Activated T-cell treated with anti-CD3 and anti-CD28 coated beads, Interleukin-2, amount 50 U/mL, for 1 hour (primary cell): ENCODE measurements around the gene HMX1.
A peak's percentile ranks its signal among the peaks of the same experiment; 100 is the strongest.

Experiments
- DNase-seq: peaks from one replicate; pipeline ENCODE4 v3.0.0-alpha.2; 2020

HMX1 gene

DNA sequence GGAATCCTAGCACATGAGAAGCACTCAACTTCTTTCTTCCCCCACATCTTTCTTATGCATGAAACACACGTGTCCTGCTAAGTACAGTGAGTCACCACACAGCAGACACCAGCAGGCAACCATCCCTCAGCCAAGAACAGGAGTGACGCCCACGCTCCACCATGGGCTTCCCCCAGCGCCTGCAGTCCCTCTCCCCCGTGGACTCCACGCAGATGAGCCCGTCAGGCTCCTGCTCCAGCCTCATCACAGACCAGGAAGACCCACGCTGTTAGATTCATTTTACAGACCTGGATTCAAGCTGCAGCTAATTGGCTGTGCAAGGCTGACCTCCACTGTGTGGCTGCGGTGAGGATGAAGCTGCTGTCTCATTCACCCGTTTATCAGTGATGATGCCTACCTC is 16.7 kb downstream of the HMX1 start:
- no peak for DNase-seq

GRCh38 chr4:8854016-8854415 is 17.6 kb downstream of the HMX1 start:
- no peak for DNase-seq

- no peak for DNase-seq
Measured at GRCh38 chr4:8853249-8853648, 18.4 kb downstream of the HMX1 start.

DNA sequence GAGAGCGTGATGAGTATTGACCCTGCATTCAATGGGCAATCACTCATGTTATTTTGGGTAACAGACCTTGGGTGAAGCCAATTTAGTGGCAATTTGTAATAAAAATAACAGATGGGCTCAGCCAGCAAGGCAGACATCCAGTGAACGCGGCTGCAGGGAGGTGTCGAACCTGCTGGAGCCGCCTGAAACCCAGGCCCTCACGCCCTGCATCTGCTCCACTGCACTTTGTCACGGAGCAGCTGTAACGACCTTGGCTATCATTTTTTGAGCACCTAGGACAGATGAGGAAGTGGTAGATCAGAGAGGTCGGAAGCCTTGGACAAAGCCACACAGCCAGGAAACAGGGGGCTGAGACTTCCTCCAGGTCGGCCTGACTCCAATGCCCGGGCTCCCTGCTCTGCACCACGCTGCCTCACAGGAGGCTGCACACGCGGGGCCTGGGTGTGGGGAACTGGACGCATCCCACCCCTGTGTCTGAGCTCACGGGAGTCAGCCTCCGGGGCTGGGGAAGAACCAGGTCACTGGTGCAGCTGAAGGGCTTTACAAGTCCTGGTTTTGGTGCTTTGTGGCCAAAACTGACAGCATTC is 19.4 kb downstream of the HMX1 start:
- no peak for DNase-seq

DNA sequence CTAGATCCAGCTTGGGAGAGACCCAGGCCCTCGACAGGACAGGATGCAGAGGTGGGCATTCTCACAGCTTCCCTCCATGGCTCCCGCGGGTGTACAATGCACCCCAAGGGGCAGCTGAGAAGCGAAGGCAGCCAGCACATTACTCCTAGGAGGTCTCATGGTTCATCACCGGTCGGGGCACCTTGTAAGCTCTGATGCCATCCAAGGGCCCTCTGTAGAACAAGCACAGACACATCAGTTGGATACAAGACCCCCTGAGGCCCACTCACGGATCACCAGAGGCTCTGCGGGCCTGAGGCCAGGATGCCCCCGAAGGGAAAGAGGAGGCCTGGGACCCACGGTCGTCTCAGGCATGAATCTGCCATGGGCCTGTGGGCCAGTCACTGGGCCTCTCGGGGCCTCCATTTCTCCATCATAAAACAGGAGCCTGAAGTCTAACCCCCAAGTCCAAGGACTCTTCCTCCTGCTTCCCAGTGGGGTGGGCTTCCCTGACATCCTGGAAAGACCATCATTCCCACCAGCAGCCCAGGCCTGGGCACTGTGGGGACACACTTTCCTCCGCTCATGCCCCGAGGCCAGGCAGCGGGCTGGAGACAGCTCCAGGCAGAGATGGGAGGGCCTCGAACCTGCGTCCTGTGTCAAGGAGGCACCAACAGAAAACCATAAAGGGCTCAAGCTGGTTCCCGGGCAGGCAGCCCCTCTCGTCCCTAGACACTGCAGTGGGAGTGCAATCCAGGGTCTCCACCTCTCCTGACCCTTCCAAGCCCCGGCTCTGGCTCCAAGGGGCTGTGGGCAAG is 20.1 kb downstream of the HMX1 start:
- DNase-seq: no peak

GRCh38 chr4:8850830-8851188 is 20.8 kb downstream of the HMX1 start:
- no peak for DNase-seq

DNA sequence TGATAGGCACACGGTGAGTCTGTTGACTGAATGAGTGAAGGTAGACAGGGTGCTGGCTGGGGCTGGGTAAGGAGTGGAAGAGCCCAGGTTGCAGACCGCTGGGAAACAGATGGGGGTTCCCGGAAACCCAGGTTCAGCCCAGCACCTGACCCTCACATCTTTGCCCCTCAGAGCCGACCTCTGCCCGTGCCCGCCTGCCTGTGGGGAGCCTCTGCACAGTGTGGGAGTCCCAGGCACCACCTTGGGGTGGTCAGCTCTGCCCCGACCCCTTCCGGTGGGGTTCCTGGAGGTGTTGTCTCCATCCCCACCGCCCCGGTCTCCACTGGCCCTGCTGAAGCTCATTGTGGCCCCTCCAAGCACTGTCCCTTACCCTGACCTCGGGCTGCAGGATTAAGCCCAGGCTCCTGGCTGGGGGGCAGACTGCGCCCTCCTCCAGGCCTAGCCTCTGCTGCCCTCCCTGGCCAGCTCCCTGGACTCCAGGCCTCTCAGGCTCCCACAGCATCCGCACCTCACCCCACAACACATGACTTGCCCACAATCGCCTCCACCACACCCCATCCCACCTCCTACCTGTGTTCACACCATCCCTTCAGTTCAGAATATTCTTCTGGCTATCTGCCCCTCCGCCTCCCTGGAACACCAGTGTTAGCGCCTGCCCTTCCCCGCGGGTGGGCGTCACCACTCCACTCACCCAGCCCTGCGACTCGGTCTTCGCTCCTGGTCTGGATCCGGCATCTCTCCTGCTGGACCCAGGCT is 21.4 kb downstream of the HMX1 start:
- no peak for DNase-seq

- no peak for DNase-seq
Measured at GRCh38 chr4:8849266-8850073, 22.2 kb downstream of the HMX1 start.

DNA sequence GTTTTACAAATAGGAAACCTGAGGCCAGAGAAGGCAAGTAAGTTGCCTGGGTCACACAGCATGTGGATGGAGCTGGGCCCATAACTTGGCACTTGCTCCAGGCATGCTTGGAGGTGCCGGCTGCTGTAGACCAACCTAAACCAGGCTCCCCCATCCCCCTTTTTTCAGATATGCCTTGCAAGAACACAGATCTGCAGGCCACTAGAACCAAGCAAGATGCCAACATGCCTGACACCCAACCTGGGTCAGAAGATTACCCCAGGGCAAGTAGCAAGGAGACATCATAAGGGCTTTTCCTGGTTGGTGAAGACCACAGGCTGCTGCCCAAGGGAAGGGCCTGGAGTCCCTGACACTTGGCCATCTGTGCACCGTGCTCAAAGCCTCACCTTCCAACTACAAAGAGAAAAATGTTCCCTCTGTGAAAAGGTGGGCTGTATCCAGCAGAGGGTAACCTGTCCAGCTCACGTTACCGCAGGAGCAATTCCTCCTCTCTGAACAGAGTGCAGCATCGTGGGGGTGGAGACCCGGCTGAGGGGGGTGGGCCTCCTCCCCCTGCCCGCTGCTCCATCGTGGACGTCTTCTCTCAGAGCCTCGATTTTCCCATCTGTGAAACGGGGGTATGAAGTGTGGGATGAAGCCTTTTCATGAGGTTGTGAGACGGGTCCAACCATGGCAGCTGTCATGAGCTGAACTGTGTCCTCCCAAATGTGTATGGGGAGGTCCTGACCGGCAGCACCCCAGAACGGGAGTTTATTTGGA is 23.0 kb downstream of the HMX1 start:
- DNase-seq: no peak

- no peak for DNase-seq
Measured at GRCh38 chr4:8847764-8848163, 23.9 kb downstream of the HMX1 start.

DNA sequence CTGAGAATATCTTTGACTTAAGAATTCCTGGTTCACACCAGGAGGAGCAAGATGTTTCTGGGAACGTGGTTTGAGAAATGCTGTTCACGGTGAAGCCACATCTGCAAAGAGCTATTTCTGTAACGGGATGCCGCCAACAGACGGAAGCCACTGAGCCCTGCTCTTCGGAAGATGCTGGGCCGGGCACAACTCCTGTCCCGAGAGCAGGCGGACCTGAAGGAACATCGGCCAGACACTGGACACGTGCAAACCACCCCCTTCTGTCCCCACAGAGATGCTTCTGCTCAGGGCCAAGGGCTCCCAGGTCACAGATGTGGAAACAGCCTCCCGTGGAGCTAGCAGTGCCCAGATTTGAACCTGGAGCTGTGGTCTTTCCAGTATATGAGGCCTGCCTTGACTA is 24.3 kb downstream of the HMX1 start:
- DNase-seq: no peak

- DNase-seq: no peak
Measured at GRCh38 chr4:8846826-8847225, 24.8 kb downstream of the HMX1 start.

DNA sequence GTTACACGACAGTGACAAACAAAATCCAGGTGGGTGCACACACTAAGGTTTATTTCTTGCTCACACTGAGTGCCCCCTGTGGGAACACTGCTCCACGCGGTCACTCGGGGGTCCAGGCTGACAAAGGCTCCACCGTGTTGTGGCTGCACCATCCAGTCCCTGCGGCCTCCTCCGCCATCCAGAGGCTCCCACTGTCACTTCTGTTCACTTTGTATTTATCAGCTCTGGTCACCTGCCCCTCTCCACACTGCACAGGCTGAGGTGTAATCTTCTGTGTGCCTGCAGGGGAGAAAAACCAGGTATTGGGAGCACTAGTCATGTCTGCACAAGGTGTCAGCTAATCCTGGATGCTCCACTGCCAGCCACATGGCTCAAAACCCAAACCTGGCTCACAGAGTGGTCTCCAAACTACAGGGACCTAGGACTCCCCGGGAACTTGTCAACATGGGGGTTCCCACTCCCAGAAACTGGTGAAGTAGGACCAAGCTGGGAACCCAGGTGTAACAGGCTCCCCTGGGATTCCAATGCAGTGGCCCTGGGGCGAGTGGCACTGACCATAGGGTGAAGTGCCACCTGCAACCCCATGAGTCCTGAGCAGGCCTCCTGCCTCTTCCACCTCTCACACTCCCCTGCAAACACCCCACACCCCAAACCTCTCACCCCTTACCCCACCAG is 25.5 kb downstream of the HMX1 start:
- DNase-seq: peak; percentile 2

- DNase-seq: peak; percentile 2
Measured at GRCh38 chr4:8844976-8845690, 26.5 kb downstream of the HMX1 start.

- no peak for DNase-seq
Measured at GRCh38 chr4:8843597-8843996, 28.0 kb downstream of the HMX1 start.

DNA sequence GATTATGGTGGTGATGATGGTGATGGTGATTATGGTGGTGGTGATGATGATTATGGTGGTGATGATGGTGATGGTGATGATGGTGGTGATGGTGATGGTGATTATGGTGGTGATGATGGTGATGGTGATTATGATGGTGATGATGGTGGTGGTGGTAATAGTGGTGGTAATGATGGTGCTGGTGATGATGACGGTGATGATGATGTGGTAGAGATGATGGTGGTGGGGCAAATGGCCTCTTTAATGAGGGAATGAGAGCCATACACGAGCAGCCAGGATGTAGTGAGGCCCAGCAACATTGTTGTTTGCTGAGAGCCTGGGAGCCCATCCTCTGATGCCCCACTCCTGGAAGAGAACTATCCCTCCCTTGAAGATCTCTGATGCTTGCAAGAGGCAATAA is 29.0 kb downstream of the HMX1 start:
- no peak for DNase-seq

- DNase-seq: no peak
Measured at GRCh38 chr4:8841678-8842268, 29.9 kb downstream of the HMX1 start.

GRCh38 chr4:8840816-8841455 is 30.7 kb downstream of the HMX1 start:
- no peak for DNase-seq

- no peak for DNase-seq
Measured at GRCh38 chr4:8840006-8840793, 31.4 kb downstream of the HMX1 start.
